Fibroblast of mammary gland (primary cell): Measurements from ENCODE around the gene LRRC3.
"Not testable (repeated sequence)": the region's sequence is repeated elsewhere in the genome, so short reads cannot be mapped to it uniquely, and the experiment has no call there.

Source experiments
- DNase-seq: peaks from one replicate; pipeline ENCODE4 v3.0.0-alpha.2; 2010; ENCODE audit warnings: low read depth
- H3K4me3 ChIP-seq: 2 replicates; pipeline ENCODE4 v1.5.1; 2011; ENCODE audit warnings: low read depth, mild to moderate bottlenecking, low read length, moderate library complexity; ENCODE audit not compliant: control insufficient read depth
- CTCF ChIP-seq: conservative IDR thresholded peaks from 2 replicates; pipeline ENCODE4 v1.5.1; 2011; ENCODE audit warnings: low read depth, low read length, inconsistent platforms; ENCODE audit not compliant: control insufficient read depth, insufficient read depth

The LRRC3 gene

GRCh38 chr21:44497703-44498126, 42.4 kb downstream of the LRRC3 start:
- no peak for TF ChIP-seq CTCF
- peak; percentile 24 for DNase-seq

GRCh38 chr21:44498280-44499210, 43.2 kb downstream of the LRRC3 start:
- H3K4me3 ChIP-seq = no peak overlapping the region
- no peak for DNase-seq
- TF ChIP-seq CTCF = no peak

More at GRCh38 chr21:44497703-44498126, 42.4 kb downstream of the LRRC3 start:
- H3K4me3 ChIP-seq = no peak overlapping the region

DNA sequence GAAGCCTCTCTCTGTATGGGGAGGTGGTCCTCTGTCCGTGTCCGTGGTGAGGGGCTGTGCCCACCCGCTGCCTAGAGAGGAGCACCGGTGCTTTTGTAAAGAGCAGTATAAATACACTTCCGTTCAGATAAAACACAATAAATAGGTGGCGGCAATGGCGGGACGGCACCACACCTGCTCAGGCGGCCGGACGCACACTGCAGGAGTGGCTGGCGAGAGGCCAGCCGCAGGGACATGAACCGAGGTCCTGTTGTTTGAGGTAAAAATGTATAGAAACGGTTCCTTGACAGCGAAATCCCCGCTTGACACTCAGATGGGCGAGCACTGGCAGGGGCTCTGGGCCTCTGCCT, 43.9 kb downstream of the LRRC3 start:
- H3K4me3 ChIP-seq = no peak overlapping the region
- no peak for DNase-seq
- TF ChIP-seq CTCF = no peak

DNA sequence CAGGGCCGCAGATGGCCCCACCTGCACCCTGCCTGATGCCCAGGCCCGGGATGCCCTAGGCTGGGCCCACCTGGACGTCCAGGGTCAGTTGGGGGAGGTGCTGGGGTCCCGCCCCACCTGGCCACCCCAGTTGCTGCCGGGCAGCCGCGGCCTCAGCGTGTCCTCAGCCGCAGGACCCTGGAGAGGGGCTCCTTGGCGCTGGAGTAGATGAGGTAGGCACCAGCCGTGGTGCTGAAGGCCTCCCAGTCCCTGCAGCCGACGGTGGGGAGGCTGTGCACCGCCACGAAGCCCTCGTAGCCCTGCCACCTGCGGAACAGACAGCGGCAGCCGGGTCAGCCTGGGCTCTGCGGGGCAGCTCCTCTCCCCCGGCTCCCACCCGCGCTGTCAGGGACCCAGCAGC, 44.3 kb downstream of the LRRC3 start:
- H3K4me3 ChIP-seq = no peak overlapping the region
- TF ChIP-seq CTCF = no peak
- DNase-seq = no peak

DNA sequence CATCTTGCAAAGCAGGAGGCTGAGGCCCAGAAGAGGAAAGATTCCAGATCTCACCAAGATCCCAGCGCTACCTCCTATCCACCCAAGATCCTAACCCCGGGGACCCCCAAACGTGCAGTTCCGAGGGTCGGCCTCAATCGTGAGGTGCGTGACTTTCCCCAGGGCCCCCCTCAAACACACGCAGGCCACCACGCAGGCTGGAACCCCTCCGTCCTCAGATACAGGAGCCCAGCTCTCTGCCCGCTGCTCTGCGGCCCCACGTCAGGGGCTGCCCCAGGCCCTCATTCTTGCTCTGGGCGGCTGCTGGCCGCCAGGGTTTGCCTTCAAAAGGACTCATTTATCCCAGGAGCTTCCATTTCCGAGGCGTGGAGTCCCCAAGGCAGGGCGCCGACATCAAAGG, 44.8 kb downstream of the LRRC3 start:
- no peak for TF ChIP-seq CTCF
- no peak for DNase-seq

DNA sequence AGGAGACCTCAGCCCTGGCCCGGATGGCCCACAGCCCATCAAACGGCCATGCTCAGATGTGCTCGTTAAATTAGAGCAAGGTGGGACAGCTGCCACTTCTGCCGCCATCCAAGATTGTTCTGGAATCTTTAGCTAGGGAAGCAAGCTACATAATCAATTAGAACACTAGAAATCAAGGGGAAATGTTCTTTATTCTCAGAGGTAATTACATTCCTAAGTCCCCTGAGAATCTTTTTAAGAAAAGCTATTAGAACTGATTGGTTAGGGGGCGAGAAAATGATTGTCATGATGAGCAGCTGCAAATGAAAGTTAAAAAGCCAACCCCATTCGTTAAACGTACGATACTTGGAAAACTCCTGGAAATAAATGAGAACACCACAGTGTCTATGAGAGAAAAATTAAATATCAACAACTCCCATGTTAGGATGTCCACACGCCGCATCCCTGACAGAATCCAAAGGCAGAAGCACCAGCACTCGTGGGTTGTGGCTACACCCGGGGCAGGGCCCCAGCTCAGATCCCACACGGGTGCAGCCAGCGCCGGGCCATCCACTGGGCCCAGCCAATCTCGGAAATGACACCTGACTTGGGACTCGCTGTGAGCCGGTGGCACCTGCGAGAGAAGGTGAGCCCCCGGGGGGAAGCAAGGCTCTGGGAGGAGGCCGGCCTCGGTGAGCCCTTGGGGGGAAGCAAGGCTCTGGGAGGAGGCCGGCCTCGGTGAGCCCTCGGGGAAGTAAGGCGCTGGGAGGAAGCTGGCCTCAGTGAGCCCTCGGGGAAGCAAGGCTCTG, 47.1 kb downstream of the LRRC3 start:
- no peak overlapping the region for H3K4me3 ChIP-seq
- no peak for TF ChIP-seq CTCF
- no peak for DNase-seq

More for the DNA sequence above, 44.8 kb downstream of the LRRC3 start:
- no peak overlapping the region for H3K4me3 ChIP-seq

- not testable (repeated sequence) for H3K4me3 ChIP-seq, DNase-seq
Measured at GRCh38 chr21:44503006-44503889, 47.9 kb downstream of the LRRC3 start.
